PFSK-1 (cell line): ENCODE measurements around the gene CLIC2. TPM values are rescaled to one million over a fixed set of nuclear protein-coding genes. Genes with fewer than 3 reads are reported as not detected.
"Not testable (repeated sequence)": the region's sequence is repeated elsewhere in the genome, so short reads cannot be mapped to it uniquely, and the experiment has no call there.

Experiments
- FOXP2 ChIP-seq: optimal IDR thresholded peaks from 2 replicates; pipeline ENCODE3; 2011; ENCODE audit warnings: borderline replicate concordance, control low read depth, inconsistent platforms; ENCODE audit not compliant: insufficient read depth; ENCODE audit errors: extremely low read length, extremely low read depth
- POLR2AphosphoS5 ChIP-seq: IDR thresholded peaks from 2 replicates; pipeline ENCODE4 v1.6.1; 2012; ENCODE audit warnings: low read depth, mild to moderate bottlenecking, control low read depth, low read length, moderate library complexity
- REST ChIP-seq, 2 experiments: IDR thresholded peaks; 2 replicates each; pipeline versions ENCODE4 v1.6.1 to v1.8.0; 2011 to 2012; ENCODE audit warnings: low read depth in 2 of 2, low read length in 2 of 2, control low read depth in 1 of 2, inconsistent platforms in 1 of 2, mild to moderate bottlenecking in 1 of 2, moderate library complexity in 1 of 2; ENCODE audit not compliant: insufficient read depth in 1 of 2
- SIN3A ChIP-seq: IDR thresholded peaks from 2 replicates; pipeline ENCODE4 v1.6.1; 2012; ENCODE audit warnings: mild to moderate bottlenecking, low read length, moderate library complexity, borderline replicate concordance; ENCODE audit not compliant: insufficient read depth
- TAF1 ChIP-seq: IDR thresholded peaks from 2 replicates; pipeline ENCODE4 v1.6.1; 2012; ENCODE audit warnings: low read length, control low read depth, borderline replicate concordance; ENCODE audit not compliant: insufficient read depth
- polyA plus RNA-seq: library from polyadenylated mRNA; unstranded; fragments of >200 nt; gene quantifications from one replicate; pipeline ENCODE4 v1.2.1, GENCODE V29; 2012; ENCODE audit warnings: low read depth, missing spikeins; ENCODE audit not compliant: insufficient read length

Gene CLIC2
- 0.31 TPM for polyA plus RNA-seq

GRCh38 chrX:155334486-155335336, at the start of gene CLIC2:
TSS of gene CLIC2 (minus strand) at chrX:155334614. CDS start at chrX:155334427, 187 bp downstream.
- TF ChIP-seq SIN3A (no peak), POLR2AphosphoS5 (no peak), REST (IDR thresholded peaks at IDR 0.05; ENCODE audit: insufficient read depth in 1 of 2, low read depth in 2 of 2, low read length in 2 of 2) (no peak), FOXP2 (no peak), TAF1 (no peak)

GRCh38 chrX:155381843-155382528, 47.6 kb upstream of the CLIC2 start, which contains the start of gene F8A2:
TSS of gene F8A2 (plus strand) at chrX:155382095. CDS start at chrX:155382115, 20 bp downstream.
- TF ChIP-seq POLR2AphosphoS5; SIN3A; REST (IDR thresholded peaks at IDR 0.05; ENCODE audit: insufficient read depth in 1 of 2, low read depth in 2 of 2, low read length in 2 of 2): not testable (repeated sequence)

GRCh38 chrX:155333544-155334100, 792 bp downstream of the CLIC2 start:
- TF ChIP-seq TAF1 (no peak), FOXP2 (no peak), SIN3A (no peak), POLR2AphosphoS5 (no peak), REST (IDR thresholded peaks at IDR 0.05; ENCODE audit: insufficient read depth in 1 of 2, low read depth in 2 of 2, low read length in 2 of 2) (no peak)

- no peak for TF ChIP-seq SIN3A
- no peak for TF ChIP-seq FOXP2
- TF ChIP-seq POLR2AphosphoS5 = no peak
- TF ChIP-seq REST (IDR thresholded peaks at IDR 0.05; ENCODE audit: insufficient read depth in 1 of 2, low read depth in 2 of 2, low read length in 2 of 2) = no peak
Measured at GRCh38 chrX:155330992-155331391, 3.4 kb downstream of the CLIC2 start.
